K562 (cell line): ENCODE data around the gene NDP. TPM values are rescaled to one million over a fixed set of nuclear protein-coding genes. Genes with fewer than 3 reads are reported as not detected.
A peak's percentile ranks its signal among the peaks of the same experiment; 100 is the strongest.

Experiments
- ATAC-seq: fragments of 200-7000 bp; cut with Tn5 transposase; 3 replicates; pipeline ENCODE4 v1.9.1; 2020; ENCODE audit warnings: moderate library complexity
- BruUV-seq: library from RNA; stranded (reverse); fragments of 400-500 nt; replicated peaks from 2 replicates; lab custom pipeline; 2021; lab: Mats Ljungman, UMichigan
- CTCF ChIA-PET: fragments of 300-600 bp; formaldehyde crosslinking; extraction: SDS; loops from one replicate; lab custom pipeline; 2021; ENCODE audit warnings: low intra/inter-chr PET ratio; lab: Yijun Ruan, JAX
- POLR2A ChIA-PET: fragments of 300-600, 350-650 bp; sonication (Branson Sonifier 250); formaldehyde crosslinking; extraction: SDS; loops from one replicate; lab custom pipeline; 2021; ENCODE audit warnings: antibody characterized with exemption, inconsistent platforms; lab: Yijun Ruan, JAX
- DNase-seq, 4 experiments: peaks; one replicate each; pipeline versions ENCODE4 v3.0.0 to v3.0.0-alpha.2; 2011 to 2018; ENCODE audit warnings: low spot score in 3 of 4, mixed read lengths in 3 of 4; ENCODE audit errors: extremely low read depth in 1 of 4
- FAIRE-seq: peaks from 2 replicates; lab custom pipeline; 2011; peaks lifted over from hg19 to GRCh38; lab: Jason Lieb, UNC
- H2AFZ ChIP-seq: 2 replicates; pipeline ENCODE4 v1.6.0; 2011; ENCODE audit warnings: low read depth, low read length, control low read depth, inconsistent platforms
- H3K27ac ChIP-seq: fragments of 200-600 bp; 3 replicates; pipeline ENCODE4 v1.8.0; 2011; ENCODE audit warnings: low read depth, mild to moderate bottlenecking, control low read depth, inconsistent platforms, low read length, moderate library complexity, mixed read lengths; ENCODE audit errors: extremely low read depth
- H3K27me3 ChIP-seq, 2 experiments: fragments of 300-600 bp in 1 of 2; 2 replicates in 1 of 2; 3 replicates in 1 of 2; pipeline versions ENCODE4 v1.6.0 to v1.8.0; 2011; ENCODE audit warnings: inconsistent platforms in 2 of 2, low read length in 2 of 2, mild to moderate bottlenecking in 1 of 2, mixed read lengths in 1 of 2, moderate library complexity in 1 of 2; ENCODE audit not compliant: control insufficient read depth in 2 of 2, insufficient read depth in 2 of 2
- H3K36me3 ChIP-seq: fragments of 300-600 bp; 3 replicates; pipeline ENCODE4 v1.8.0; 2011; ENCODE audit warnings: mild to moderate bottlenecking, low read length, inconsistent platforms; ENCODE audit not compliant: control insufficient read depth, insufficient read depth
- H3K4me1 ChIP-seq, 2 experiments: fragments of 200-600 bp in 1 of 2; replicated peaks in 1 of 2; 2 replicates in 1 of 2; 3 replicates in 1 of 2; pipeline versions ENCODE4 v1.5.1 to v1.8.0; 2011; ENCODE audit warnings: inconsistent platforms in 2 of 2, low read length in 2 of 2, mild to moderate bottlenecking in 1 of 2, mixed read lengths in 1 of 2, moderate library complexity in 1 of 2; ENCODE audit not compliant: control insufficient read depth in 2 of 2, insufficient read depth in 2 of 2
- H3K4me2 ChIP-seq: 2 replicates; pipeline ENCODE4 v1.6.1; 2011; ENCODE audit warnings: low read length, control low read depth, inconsistent platforms, mixed read lengths; ENCODE audit not compliant: insufficient read depth
- H3K4me3 ChIP-seq: fragments of 200-600 bp; sonication (generic), shearing (Covaris generic); 2 replicates; pipeline ENCODE4 v1.5.1; 2016; ENCODE audit warnings: control low read depth, inconsistent platforms
- H3K79me2 ChIP-seq: fragments of 200-600 bp; 3 replicates; pipeline ENCODE4 v1.8.0; 2011; ENCODE audit warnings: low read length, inconsistent platforms; ENCODE audit not compliant: control insufficient read depth, insufficient read depth
- H3K9ac ChIP-seq, 2 experiments: 2 replicates each; pipeline versions ENCODE4 v1.6.0 to v1.6.1; 2011; ENCODE audit warnings: low read depth in 2 of 2, low read length in 2 of 2, control low read depth in 1 of 2, inconsistent platforms in 1 of 2, mild to moderate bottlenecking in 1 of 2, mixed read lengths in 1 of 2; ENCODE audit not compliant: insufficient read depth in 1 of 2
- H3K9me1 ChIP-seq: one replicate; pipeline ENCODE4 v1.6.0; 2011; ENCODE audit warnings: inconsistent platforms, mild to moderate bottlenecking, low read length, moderate library complexity; ENCODE audit not compliant: control insufficient read depth, insufficient read depth
- H3K9me3 ChIP-seq: replicated peaks from 2 replicates; pipeline ENCODE4 v1.5.1; 2011; ENCODE audit warnings: low read depth, low read length, inconsistent platforms; ENCODE audit not compliant: control insufficient read depth, insufficient read depth
- H4K20me1 ChIP-seq: replicated peaks from 2 replicates; pipeline ENCODE4 v1.6.1; 2011; ENCODE audit warnings: low read length, inconsistent platforms, mixed read lengths; ENCODE audit not compliant: control insufficient read depth, insufficient read depth
- BMI1 ChIP-seq: fragments of 150-350 bp; IDR thresholded peaks from 2 replicates; pipeline ENCODE4 v1.6.1; 2014; ENCODE audit warnings: low read length
- BRD4 ChIP-seq: fragments of 200-600 bp; sonication (generic); IDR thresholded peaks from 2 replicates; pipeline ENCODE4 v1.6.1; 2017; ENCODE audit warnings: inconsistent platforms
- CREBBP ChIP-seq: IDR thresholded peaks from one replicate; pipeline ENCODE4 v1.6.1; 2012; ENCODE audit warnings: low read depth, mild to moderate bottlenecking, control low read depth, inconsistent platforms, low read length
- DACH1 ChIP-seq: fragments of 450-650 bp; IDR thresholded peaks from 2 replicates; pipeline ENCODE4 v1.6.1; 2018; ENCODE audit not compliant: partially characterized antibody
- DDX20 ChIP-seq: fragments of 450-650 bp; IDR thresholded peaks from 2 replicates; pipeline ENCODE4 v1.6.1; 2016; ENCODE audit warnings: missing genetic modification characterization, low read depth, mild to moderate bottlenecking, missing compliant biosample characterization, moderate library complexity
- FOXA3 ChIP-seq, 2 experiments: fragments of 450-650 bp in 1 of 2; sonication (generic) in 1 of 2; formaldehyde crosslinking; IDR thresholded peaks in 1 of 2; conservative IDR thresholded peaks in 1 of 2; 2 replicates each; pipeline versions ENCODE4 v1.4.0 to v1.8.0; 2020 to 2022; ENCODE audit warnings: mild to moderate bottlenecking in 2 of 2, missing genetic modification reagents in 1 of 2
- MECOM ChIP-seq: fragments of 250-450 bp; sonication (Bioruptor Pico); IDR thresholded peaks from 2 replicates; pipeline ENCODE4 v1.8.0; 2022; ENCODE audit warnings: inconsistent platforms
- PCBP1 ChIP-seq: fragments of 200-400 bp; formaldehyde crosslinking; IDR thresholded peaks from 2 replicates; pipeline ENCODE4 v1.6.1; 2018; ENCODE audit warnings: mild to moderate bottlenecking, low read depth, low read length; ENCODE audit not compliant: poor library complexity, severe bottlenecking
- SETDB1 ChIP-seq: IDR thresholded peaks from one replicate; pipeline ENCODE4 v1.6.1; 2012; ENCODE audit warnings: low read length, control low read depth, inconsistent platforms
- SRSF3 ChIP-seq: fragments of 200-400 bp; formaldehyde crosslinking; IDR thresholded peaks from 2 replicates; pipeline ENCODE4 v1.6.1; 2016; ENCODE audit warnings: mild to moderate bottlenecking, low read length, moderate library complexity; ENCODE audit not compliant: insufficient read depth
- TCFL5 ChIP-seq: fragments of 250-450 bp; sonication (Bioruptor Pico); conservative IDR thresholded peaks from 2 replicates; pipeline ENCODE4 v1.6.1; 2021; ENCODE audit warnings: mild to moderate bottlenecking, moderate library complexity, matching md5 sums
- ZNF707 ChIP-seq: fragments of 250-450 bp; sonication (Bioruptor Pico); conservative IDR thresholded peaks from 2 replicates; pipeline ENCODE4 v1.8.0; 2022; ENCODE audit warnings: inconsistent platforms, mild to moderate bottlenecking, moderate library complexity
- ZNF77 ChIP-seq: fragments of 250-450 bp; sonication (Bioruptor Pico); IDR thresholded peaks from 2 replicates; pipeline ENCODE4 v1.5.0; 2020
- WGBS: fragments of 100-300 bp; shearing (Covaris generic); methylation state at CpG from one replicate; pipeline ENCODE4 v1.1.6; 2016; ENCODE audit warnings: low coverage, mixed read lengths; ENCODE audit not compliant: insufficient coverage; ENCODE audit errors: missing lambda C conversion rate; 5-methylcytosine and 5-hydroxymethylcytosine counted together
- in situ Hi-C: fragments of 300-500 bp; cut with MboI; formaldehyde crosslinking; loops from 4 replicates; pipeline ENCODE4 v1.15.0; 2018; ENCODE audit warnings: inconsistent platforms, mixed read lengths
- intact Hi-C: fragments of 100-400 bp; cut with micrococcal nuclease; formaldehyde crosslinking; loops from 2 replicates; pipeline ENCODE4 v1.14.2; 2022
- polyA plus RNA-seq, 8 experiments: library from polyadenylated mRNA; depleted of rRNA in 4 of 8; stranded (reverse) in 5 of 8; unstranded in 3 of 8; fragments of >200 nt; fragmentation: Nextera tagmentation in 2 of 8; fragmentation: Illumina TruSeq in 1 of 8; extraction: Ambion mirVana in 2 of 8; extraction: Trizol in 1 of 8; gene quantifications; 2 replicates each; pipeline versions ENCODE4 v1.2.1 to v1.2.3, GENCODE V29; 2011 to 2014; ENCODE audit warnings: inconsistent platforms in 1 of 8, missing spikeins in 1 of 8
- total RNA-seq, 7 experiments: library from RNA; depleted of rRNA in 6 of 7; stranded (reverse); fragments of >200 nt in 6 of 7; fragmentation: Illumina TruSeq in 2 of 7; extraction: Trizol in 2 of 7; gene quantifications; 2 replicates each; pipeline versions ENCODE4 v1.2.1 to v1.2.3, GENCODE V29; 2011 to 2021; ENCODE audit warnings: low replicate concordance in 1 of 7
- TF ChIP-seq, protein P1 (sequence below), 2 experiments: fragments of 250-450 bp in 1 of 2; fragments of 450-650 bp in 1 of 2; sonication (Bioruptor Pico) in 1 of 2; IDR thresholded peaks; 2 replicates each; pipeline versions ENCODE4 v1.6.1 to v1.8.0; 2016 to 2021; ENCODE audit warnings: mild to moderate bottlenecking in 2 of 2, moderate library complexity in 2 of 2, missing compliant biosample characterization in 1 of 2, missing genetic modification characterization in 1 of 2
- TF ChIP-seq, protein P2 (sequence below), 2 experiments: fragments of 450-650 bp in 1 of 2; sonication (generic) in 1 of 2; formaldehyde crosslinking in 1 of 2; IDR thresholded peaks in 1 of 2; conservative IDR thresholded peaks in 1 of 2; 2 replicates each; pipeline versions ENCODE4 v1.6.1 to v1.8.1; 2016 to 2023; ENCODE audit warnings: mild to moderate bottlenecking in 2 of 2, moderate library complexity in 2 of 2, inconsistent platforms in 1 of 2, missing genetic modification reagents in 1 of 2
- TF ChIP-seq, protein P3 (sequence below): sonication (generic); formaldehyde crosslinking; IDR thresholded peaks from 2 replicates; pipeline ENCODE4 v1.8.0; 2022; ENCODE audit warnings: mild to moderate bottlenecking, missing genetic modification reagents

NDP gene
- total and polyA plus RNA-seq, 9 of the 15 experiments (the other 6 are each of a cell fraction or from before 2014, with no cell fraction given): not detected

DNA sequence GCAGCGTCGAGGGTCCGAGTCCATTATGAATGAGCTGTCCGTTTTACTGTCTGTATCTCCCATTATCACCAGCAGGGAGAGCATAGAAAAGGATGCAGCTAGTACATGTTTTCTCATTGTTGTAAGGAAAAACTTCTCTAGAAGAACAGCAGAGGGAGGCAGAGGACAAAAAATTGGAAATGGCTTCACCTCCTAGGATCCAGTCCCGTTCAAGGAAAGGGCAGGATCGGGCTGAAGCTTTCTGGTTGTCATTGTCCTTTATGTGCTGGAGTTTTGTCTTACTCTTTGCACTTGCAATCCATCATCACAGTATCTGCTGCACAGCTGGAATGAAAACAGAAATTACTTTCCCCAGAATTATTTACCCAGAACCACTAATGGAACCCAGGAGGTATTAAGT, 14.7 kb downstream of the NDP start:
- peak; percentile 74 for FAIRE-seq
- 0% methylated on average over 6 of the region's 6 CpGs for WGBS
- H3K27ac ChIP-seq: no peak overlapping the region
- TF ChIP-seq, protein P1, sequence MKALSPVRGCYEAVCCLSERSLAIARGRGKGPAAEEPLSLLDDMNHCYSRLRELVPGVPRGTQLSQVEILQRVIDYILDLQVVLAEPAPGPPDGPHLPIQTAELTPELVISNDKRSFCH (CRISPR knock-in tag; IDR thresholded peaks at IDR 0.05): no peak
- TF ChIP-seq, protein P1 (tag; IDR thresholded peaks at IDR 0.05): no peak
- no peak for TF ChIP-seq SETDB1
- no peak for TF ChIP-seq ZNF77 (CRISPR knock-in tag)
- no peak for TF ChIP-seq MECOM (CRISPR knock-in tag)
- no peak for TF ChIP-seq ZNF707 (CRISPR knock-in tag)
- no peak for TF ChIP-seq DDX20 (tag)
- TF ChIP-seq SRSF3: no peak
- TF ChIP-seq, protein P2, sequence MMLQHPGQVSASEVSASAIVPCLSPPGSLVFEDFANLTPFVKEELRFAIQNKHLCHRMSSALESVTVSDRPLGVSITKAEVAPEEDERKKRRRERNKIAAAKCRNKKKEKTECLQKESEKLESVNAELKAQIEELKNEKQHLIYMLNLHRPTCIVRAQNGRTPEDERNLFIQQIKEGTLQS (IDR thresholded peaks at IDR 0.05): no peak
- TF ChIP-seq, protein P2 (CRISPR knock-in tag; conservative IDR thresholded peaks at IDR 0.05): no peak
- TF ChIP-seq CREBBP: no peak
- TF ChIP-seq TCFL5 (CRISPR knock-in tag): no peak
- no peak for TF ChIP-seq FOXA3 (CRISPR knock-in tag; conservative IDR thresholded peaks at IDR 0.05 in 1 of 2, IDR thresholded peaks at IDR 0.05 in 1 of 2)
- no peak for TF ChIP-seq PCBP1
- no peak for TF ChIP-seq DACH1
- TF ChIP-seq, protein P3, sequence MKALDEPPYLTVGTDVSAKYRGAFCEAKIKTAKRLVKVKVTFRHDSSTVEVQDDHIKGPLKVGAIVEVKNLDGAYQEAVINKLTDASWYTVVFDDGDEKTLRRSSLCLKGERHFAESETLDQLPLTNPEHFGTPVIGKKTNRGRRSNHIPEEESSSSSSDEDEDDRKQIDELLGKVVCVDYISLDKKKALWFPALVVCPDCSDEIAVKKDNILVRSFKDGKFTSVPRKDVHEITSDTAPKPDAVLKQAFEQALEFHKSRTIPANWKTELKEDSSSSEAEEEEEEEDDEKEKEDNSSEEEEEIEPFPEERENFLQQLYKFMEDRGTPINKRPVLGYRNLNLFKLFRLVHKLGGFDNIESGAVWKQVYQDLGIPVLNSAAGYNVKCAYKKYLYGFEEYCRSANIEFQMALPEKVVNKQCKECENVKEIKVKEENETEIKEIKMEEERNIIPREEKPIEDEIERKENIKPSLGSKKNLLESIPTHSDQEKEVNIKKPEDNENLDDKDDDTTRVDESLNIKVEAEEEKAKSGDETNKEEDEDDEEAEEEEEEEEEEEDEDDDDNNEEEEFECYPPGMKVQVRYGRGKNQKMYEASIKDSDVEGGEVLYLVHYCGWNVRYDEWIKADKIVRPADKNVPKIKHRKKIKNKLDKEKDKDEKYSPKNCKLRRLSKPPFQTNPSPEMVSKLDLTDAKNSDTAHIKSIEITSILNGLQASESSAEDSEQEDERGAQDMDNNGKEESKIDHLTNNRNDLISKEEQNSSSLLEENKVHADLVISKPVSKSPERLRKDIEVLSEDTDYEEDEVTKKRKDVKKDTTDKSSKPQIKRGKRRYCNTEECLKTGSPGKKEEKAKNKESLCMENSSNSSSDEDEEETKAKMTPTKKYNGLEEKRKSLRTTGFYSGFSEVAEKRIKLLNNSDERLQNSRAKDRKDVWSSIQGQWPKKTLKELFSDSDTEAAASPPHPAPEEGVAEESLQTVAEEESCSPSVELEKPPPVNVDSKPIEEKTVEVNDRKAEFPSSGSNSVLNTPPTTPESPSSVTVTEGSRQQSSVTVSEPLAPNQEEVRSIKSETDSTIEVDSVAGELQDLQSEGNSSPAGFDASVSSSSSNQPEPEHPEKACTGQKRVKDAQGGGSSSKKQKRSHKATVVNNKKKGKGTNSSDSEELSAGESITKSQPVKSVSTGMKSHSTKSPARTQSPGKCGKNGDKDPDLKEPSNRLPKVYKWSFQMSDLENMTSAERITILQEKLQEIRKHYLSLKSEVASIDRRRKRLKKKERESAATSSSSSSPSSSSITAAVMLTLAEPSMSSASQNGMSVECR (CRISPR knock-in tag): no peak
- TF ChIP-seq BRD4: no peak
- no peak for TF ChIP-seq BMI1

More for the DNA sequence above, 14.7 kb downstream of the NDP start:
- Histone ChIP-seq H3K4me3 (no peak overlapping the region), H3K9me1 (no peaks in the 10 kb centered on the region), H2AFZ (no peak overlapping the region), H3K9me3 (no peaks in the 10 kb centered on the region), H3K27me3 (no peaks in the 10 kb centered on the region), H3K79me2 (no peaks in the 10 kb centered on the region), H3K4me1 (no peaks in the 10 kb centered on the region), H4K20me1 (no peaks in the 10 kb centered on the region), H3K36me3 (no peaks in the 10 kb centered on the region), H3K9ac (no peak overlapping the region), H3K4me2 (no peak overlapping the region)
- ATAC-seq: peak; percentile 88
- DNase-seq: peak; percentile 39 to 73 (median 50)
- BruUV-seq: no TSS peak
- intact Hi-C loops: loop anchor here (5.0 to 10.0 kb wide), 2 partner anchors 124 to 284 kb away; no protein-coding TSS in a partner anchor
- in situ Hi-C loops: loop anchor here (25.0 kb wide), 1 partner anchor 1104 kb away; no protein-coding TSS in a partner anchor
- ChIA-PET CTCF (interaction anchor here (0.6 to 1.2 kb wide), 3 partner anchors 14 to 122 kb away, joined by 3 to 4 read pairs (median 3); no protein-coding TSS in a partner anchor), POLR2A (interaction anchor here (0.6 kb wide), 1 partner anchor 1370 kb away, joined by 3 read pairs; no protein-coding TSS in a partner anchor)
